Measurements from ENCODE around the gene TGFB2. TPM values are rescaled to one million over a fixed set of nuclear protein-coding genes. Genes with fewer than 3 reads are reported as not detected.

TGFB2 gene
- total and polyA plus RNA-seq, 2 donors (not counting 1 experiment from before 2014, with no cell fraction given): 0.55 to 0.76 TPM

DNA sequence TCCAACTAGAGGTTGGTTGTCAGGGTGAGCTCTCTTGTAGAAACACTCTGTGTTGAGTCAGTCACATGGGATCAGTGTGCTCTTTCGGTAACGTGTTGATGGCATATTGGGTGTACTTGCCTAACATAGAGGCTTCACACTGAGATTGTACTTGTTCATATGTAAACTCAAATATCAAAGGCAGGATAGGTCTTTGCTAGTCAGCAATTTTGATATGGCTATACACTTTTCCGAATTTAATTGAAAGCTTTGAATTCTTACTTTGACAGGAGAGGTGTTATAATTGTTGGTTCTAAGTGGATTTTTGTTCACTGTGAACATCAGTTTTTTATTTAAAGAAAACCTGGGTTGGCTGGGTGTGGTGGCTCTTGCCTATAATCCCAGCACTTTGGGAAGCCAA, 16.4 kb upstream of the TGFB2 start:
- Histone ChIP-seq H2AFZ (ENCODE audit: insufficient read depth, low read depth, low read length, poor library complexity, severe bottlenecking) (no peak overlapping the region), H3K79me2 (ENCODE audit: control insufficient read depth, insufficient read depth, low read length) (no peaks in the 10 kb centered on the region), H4K20me1 (ENCODE audit: control insufficient read depth, insufficient read depth, low read length, poor library complexity, severe bottlenecking) (no peaks in the 10 kb centered on the region), H3K9me3 (ENCODE audit: control extremely low read depth in 1 of 3, control insufficient read depth in 2 of 3, insufficient read depth in 1 of 3, low read length in 2 of 3) (no peaks in the 10 kb centered on the region), H3K36me3 (replicated peaks in 1 of 2; ENCODE audit: control extremely low read depth in 1 of 2, control insufficient read depth in 1 of 2, extremely low read depth in 1 of 2, insufficient read depth in 2 of 2, low read length in 1 of 2) (peaks cover 1 to 4% of the 10 kb centered on the region in 2 experiments), H3K4me3 (ENCODE audit: control extremely low read depth in 1 of 5, extremely low read depth in 1 of 5, insufficient read depth in 1 of 5, low read depth in 2 of 5, low read length in 4 of 5) (no peak overlapping the region), H3K4me1 (ENCODE audit: control insufficient read depth in 2 of 2, insufficient read depth in 2 of 2, low read length in 2 of 2) (no peaks in the 10 kb centered on the region), H3K4me2 (replicated peaks; ENCODE audit: low read depth, low read length, poor library complexity, severe bottlenecking) (no peak overlapping the region), H3K27me3 (replicated peaks in 1 of 4; ENCODE audit: control extremely low read depth in 1 of 4, control insufficient read depth in 3 of 4, insufficient read depth in 4 of 4, low read length in 3 of 4) (no peaks in the 10 kb centered on the region), H3K9ac (ENCODE audit: low read length) (no peak overlapping the region), H3K27ac (ENCODE audit: low read length in 2 of 2) (no peak overlapping the region)
- intact Hi-C loops (cut with micrococcal nuclease): no loop called here
- Mint-ChIP-seq H3K27ac (no peak overlapping the region), H3K27me3 (no peaks in the 10 kb centered on the region), H3K4me3 (no peak overlapping the region), H3K4me1 (no peaks in the 10 kb centered on the region), H3K9me3 (ENCODE audit: insufficient read depth) (no peaks in the 10 kb centered on the region)
- ATAC-seq (ENCODE audit: low read depth): no peak
- ChIA-PET CTCF (interaction anchor here (0.9 to 4.4 kb wide), 15 partner anchors 11 to 1484 kb away, joined by 3 to 42 read pairs (median 6); no protein-coding TSS in a partner anchor), POLR2A (no interaction called here)
- no peak for TF ChIP-seq EZH2 (IDR thresholded peaks at IDR 0.05; ENCODE audit: borderline replicate concordance, insufficient read depth, low read depth, low read length, poor library complexity, severe bottlenecking)
- TF ChIP-seq, protein P1, sequence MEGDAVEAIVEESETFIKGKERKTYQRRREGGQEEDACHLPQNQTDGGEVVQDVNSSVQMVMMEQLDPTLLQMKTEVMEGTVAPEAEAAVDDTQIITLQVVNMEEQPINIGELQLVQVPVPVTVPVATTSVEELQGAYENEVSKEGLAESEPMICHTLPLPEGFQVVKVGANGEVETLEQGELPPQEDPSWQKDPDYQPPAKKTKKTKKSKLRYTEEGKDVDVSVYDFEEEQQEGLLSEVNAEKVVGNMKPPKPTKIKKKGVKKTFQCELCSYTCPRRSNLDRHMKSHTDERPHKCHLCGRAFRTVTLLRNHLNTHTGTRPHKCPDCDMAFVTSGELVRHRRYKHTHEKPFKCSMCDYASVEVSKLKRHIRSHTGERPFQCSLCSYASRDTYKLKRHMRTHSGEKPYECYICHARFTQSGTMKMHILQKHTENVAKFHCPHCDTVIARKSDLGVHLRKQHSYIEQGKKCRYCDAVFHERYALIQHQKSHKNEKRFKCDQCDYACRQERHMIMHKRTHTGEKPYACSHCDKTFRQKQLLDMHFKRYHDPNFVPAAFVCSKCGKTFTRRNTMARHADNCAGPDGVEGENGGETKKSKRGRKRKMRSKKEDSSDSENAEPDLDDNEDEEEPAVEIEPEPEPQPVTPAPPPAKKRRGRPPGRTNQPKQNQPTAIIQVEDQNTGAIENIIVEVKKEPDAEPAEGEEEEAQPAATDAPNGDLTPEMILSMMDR (IDR thresholded peaks at IDR 0.05): no peak
- 95% methylated on average over 3 of the region's 3 CpGs for WGBS (ENCODE audit: insufficient coverage)
- no peak for DNase-seq

DNA sequence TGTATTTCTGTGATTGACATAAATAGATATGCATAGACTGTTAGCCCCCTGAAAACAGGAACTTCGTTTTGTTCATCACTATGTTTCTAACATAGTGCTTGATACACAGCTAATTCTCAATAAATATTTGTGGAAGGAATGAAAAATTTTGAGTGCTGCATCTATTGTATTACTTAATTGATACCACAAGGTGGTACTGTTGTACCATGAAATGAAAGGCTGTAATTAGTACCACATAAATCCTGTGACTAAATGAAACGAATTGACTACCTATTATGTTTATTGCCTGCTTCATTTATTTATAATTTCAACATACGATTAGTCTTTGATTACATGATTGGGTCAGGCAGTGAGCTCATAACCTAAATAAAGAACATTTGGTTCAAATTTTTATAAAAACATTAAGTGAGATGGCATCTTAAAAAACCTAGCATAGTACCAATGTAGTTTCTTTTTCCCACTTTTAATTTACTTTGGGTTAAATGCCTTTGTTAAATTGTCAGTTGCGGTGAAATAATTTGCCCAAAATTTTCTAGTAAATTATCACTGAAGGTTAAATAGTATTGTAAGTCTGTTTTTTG, 15.0 kb upstream of the TGFB2 start:
- intact Hi-C loops (cut with micrococcal nuclease): loop anchor here (1.0 to 5.0 kb wide), 6 partner anchors 21 to 1332 kb away; no protein-coding TSS in a partner anchor
- ChIA-PET CTCF (interaction anchor here (0.7 to 4.4 kb wide), 25 partner anchors 8 to 1482 kb away, joined by 3 to 42 read pairs (median 5); partner anchors contain the start of gene TGFB2), POLR2A (no interaction called here)
- no peaks in the 10 kb centered on the region for H3K9me3 ChIP-seq (ENCODE audit: control extremely low read depth in 1 of 3, control insufficient read depth in 2 of 3, insufficient read depth in 1 of 3, low read length in 2 of 3)
- H3K79me2 ChIP-seq (ENCODE audit: control insufficient read depth, insufficient read depth, low read length): no peaks in the 10 kb centered on the region
- no CpG with 5 or more reads among the region's 4 CpGs for WGBS (ENCODE audit: insufficient coverage)
- Mint-ChIP-seq H3K9me3 (ENCODE audit: insufficient read depth) (no peaks in the 10 kb centered on the region), H3K4me1 (no peaks in the 10 kb centered on the region), H3K4me3 (no peak overlapping the region), H3K27me3 (no peaks in the 10 kb centered on the region), H3K27ac (no peak overlapping the region)
- H3K9ac ChIP-seq (ENCODE audit: low read length): no peak overlapping the region
- ATAC-seq (ENCODE audit: low read depth) (peak; percentile 45), DNase-seq (peak; percentile 61)
- H4K20me1 ChIP-seq (ENCODE audit: control insufficient read depth, insufficient read depth, low read length, poor library complexity, severe bottlenecking): no peaks in the 10 kb centered on the region
- H3K4me1 ChIP-seq (ENCODE audit: control insufficient read depth in 2 of 2, insufficient read depth in 2 of 2, low read length in 2 of 2): no peaks in the 10 kb centered on the region
- peaks cover 0 to 3% of the 10 kb centered on the region in 2 experiments for H3K36me3 ChIP-seq (replicated peaks in 1 of 2; ENCODE audit: control extremely low read depth in 1 of 2, control insufficient read depth in 1 of 2, extremely low read depth in 1 of 2, insufficient read depth in 2 of 2, low read length in 1 of 2)
- H3K4me3 ChIP-seq (ENCODE audit: control extremely low read depth in 1 of 5, extremely low read depth in 1 of 5, insufficient read depth in 1 of 5, low read depth in 2 of 5, low read length in 4 of 5): no peak overlapping the region
- H2AFZ ChIP-seq (ENCODE audit: insufficient read depth, low read depth, low read length, poor library complexity, severe bottlenecking): no peak overlapping the region
- H3K27ac ChIP-seq (ENCODE audit: low read length in 2 of 2): no peak overlapping the region
- TF ChIP-seq EZH2 (IDR thresholded peaks at IDR 0.05; ENCODE audit: borderline replicate concordance, insufficient read depth, low read depth, low read length, poor library complexity, severe bottlenecking): no peak
- TF ChIP-seq, protein P1 (IDR thresholded peaks at IDR 0.05): peak; percentile 90
- H3K4me2 ChIP-seq (replicated peaks; ENCODE audit: low read depth, low read length, poor library complexity, severe bottlenecking): no peak overlapping the region
- no peaks in the 10 kb centered on the region for H3K27me3 ChIP-seq (replicated peaks in 1 of 4; ENCODE audit: control extremely low read depth in 1 of 4, control insufficient read depth in 3 of 4, insufficient read depth in 4 of 4, low read length in 3 of 4)
